ENCODE data around the gene EEF2. TPM values are rescaled to one million over a fixed set of nuclear protein-coding genes. Genes with fewer than 3 reads are reported as not detected.

The EEF2 gene
- total and polyA plus RNA-seq, 4 donors: 244 to 1,090 (median 818) TPM

- Histone ChIP-seq H3K4me1 (ENCODE audit: control insufficient read depth in 4 of 4, insufficient read depth in 4 of 4, low read length in 3 of 4) (peaks cover 4 to 25% (median 13%) of the 10 kb centered on the region in 4 donors), H3K36me3 (ENCODE audit: control insufficient read depth in 4 of 4, insufficient read depth in 3 of 4, low read depth in 1 of 4, low read length in 3 of 4) (peaks cover 0 to 17% (median 8%) of the 10 kb centered on the region in 4 donors), H3K4me3 (ENCODE audit: low read depth in 1 of 3, low read length in 3 of 3) (peak overlapping the region; percentile 72 to 89 (median 77)), H3K9ac (ENCODE audit: low read depth in 1 of 2, low read length in 2 of 2) (peak overlapping the region in 1 of 2 donors; percentile 30), H3K27me3 (ENCODE audit: control insufficient read depth in 4 of 4, insufficient read depth in 4 of 4, low read length in 3 of 4) (no peaks in the 10 kb centered on the region), H3K27ac (ENCODE audit: low read depth in 1 of 2, low read length in 2 of 2) (peak overlapping the region; percentile 84 to 90), H3K9me3 (ENCODE audit: control insufficient read depth in 4 of 4, low read length in 3 of 4) (no peaks in the 10 kb centered on the region)
- no peak for DNase-seq (ENCODE audit: low spot score)
- TF ChIP-seq REST (IDR thresholded peaks at IDR 0.05) (peak; percentile 7), ZBTB33 (IDR thresholded peaks at IDR 0.05) (no peak), SP1 (IDR thresholded peaks at IDR 0.05) (no peak), FOXA1 (IDR thresholded peaks at IDR 0.05) (no peak), CTCF (IDR thresholded peaks at IDR 0.05; ENCODE audit: low read depth, low read length, missing input control) (no peak), RAD21 (IDR thresholded peaks at IDR 0.05) (no peak)
- WGBS: 57% methylated on average over 23 of the region's 23 CpGs
Observed at GRCh38 chr19:3969435-3970312, 15.6 kb downstream of the EEF2 start.

- peaks cover 4 to 25% (median 13%) of the 10 kb centered on the region in 4 donors for H3K4me1 ChIP-seq (ENCODE audit: control insufficient read depth in 4 of 4, insufficient read depth in 4 of 4, low read length in 3 of 4)
- no peak for DNase-seq (ENCODE audit: low spot score)
- peak; percentile 52 for TF ChIP-seq YY1 (IDR thresholded peaks at IDR 0.05)
- TF ChIP-seq CTCF (IDR thresholded peaks at IDR 0.05; ENCODE audit: low read depth, low read length, missing input control): no peak
- TF ChIP-seq JUND (IDR thresholded peaks at IDR 0.05): peak; percentile 99
- TF ChIP-seq EGR1 (IDR thresholded peaks at IDR 0.05; ENCODE audit: low read depth in 2 of 2): no peak
- no peak for TF ChIP-seq HNF4G (IDR thresholded peaks at IDR 0.05)
- peak; percentile 54 for TF ChIP-seq SP1 (IDR thresholded peaks at IDR 0.05)
- TF ChIP-seq ATF3 (IDR thresholded peaks at IDR 0.05): peak; percentile 76
- peak in 1 of 2 donors; percentile 60 for TF ChIP-seq GABPA (IDR thresholded peaks at IDR 0.05 in 1 of 2, conservative IDR thresholded peaks at IDR 0.05 in 1 of 2)
- peak; percentile 94 for TF ChIP-seq FOXA2 (IDR thresholded peaks at IDR 0.05)
- TF ChIP-seq TAF1 (conservative IDR thresholded peaks at IDR 0.05): no peak
- no peak for TF ChIP-seq MAX (IDR thresholded peaks at IDR 0.05)
Observed at GRCh38 chr19:3968556-3969434, 16.5 kb downstream of the EEF2 start.

More at GRCh38 chr19:3968556-3969434, 16.5 kb downstream of the EEF2 start:
- peak overlapping the region; percentile 84 to 90 for H3K27ac ChIP-seq (ENCODE audit: low read depth in 1 of 2, low read length in 2 of 2)
- H3K9me3 ChIP-seq (ENCODE audit: control insufficient read depth in 4 of 4, low read length in 3 of 4): no peaks in the 10 kb centered on the region
- H3K4me3 ChIP-seq (ENCODE audit: low read depth in 1 of 3, low read length in 3 of 3): no peak overlapping the region
- H3K27me3 ChIP-seq (ENCODE audit: control insufficient read depth in 4 of 4, insufficient read depth in 4 of 4, low read length in 3 of 4): no peaks in the 10 kb centered on the region
- H3K36me3 ChIP-seq (ENCODE audit: control insufficient read depth in 4 of 4, insufficient read depth in 3 of 4, low read depth in 1 of 4, low read length in 3 of 4): peaks cover 0 to 24% (median 11%) of the 10 kb centered on the region in 4 donors
- 64% methylated on average over 9 of the region's 9 CpGs for WGBS
- peak overlapping the region; percentile 12 to 18 for H3K9ac ChIP-seq (ENCODE audit: low read depth in 1 of 2, low read length in 2 of 2)
